Kasumi-1 (cell line): ENCODE data around the gene NEUROD6.

ENCODE experiments used
- DNase-seq, 2 experiments: peaks; one replicate each; lab custom pipeline; 2025; lab: John Stamatoyannopoulos, UW

NEUROD6 gene

DNA sequence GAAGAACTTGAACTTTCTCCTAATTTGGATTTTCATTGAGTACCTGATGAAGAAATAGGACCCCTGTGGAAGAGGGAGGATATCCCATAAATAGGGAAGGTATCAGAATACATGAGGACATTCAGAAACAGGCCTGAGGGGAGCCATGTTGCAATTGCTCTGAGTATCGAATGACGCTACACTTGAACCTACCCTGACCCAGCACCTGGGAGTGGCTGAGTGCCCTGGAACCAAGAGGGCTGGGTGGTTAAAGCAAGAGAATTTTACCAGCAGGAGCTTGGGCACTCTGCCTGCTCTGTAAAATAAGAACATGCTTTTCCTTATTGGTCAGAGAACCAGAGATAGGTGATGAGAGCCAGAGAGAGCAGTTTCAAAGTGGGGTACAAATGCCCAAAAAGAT is 7.2 kb downstream of the NEUROD6 start:
- no peak for DNase-seq

DNA sequence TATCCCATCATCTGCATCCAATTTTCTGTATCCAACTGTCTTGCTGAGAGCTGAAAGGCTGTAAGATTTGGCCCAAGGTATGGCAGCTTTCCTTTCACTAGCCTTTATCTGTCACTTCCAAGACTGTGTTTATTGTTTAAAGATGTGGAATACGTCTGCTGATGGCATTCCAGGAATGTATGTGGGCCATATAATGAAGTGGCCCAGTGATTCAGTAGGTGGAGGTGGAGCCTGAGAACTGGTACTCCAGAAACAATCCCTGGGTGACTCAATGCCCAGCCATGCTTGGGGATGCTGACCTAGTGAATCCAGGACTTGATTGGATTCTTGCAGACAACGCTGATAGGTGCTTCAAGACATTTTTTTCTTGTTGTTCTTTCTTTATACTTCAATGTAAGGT is 13.5 kb downstream of the NEUROD6 start:
- no peak for DNase-seq

DNA sequence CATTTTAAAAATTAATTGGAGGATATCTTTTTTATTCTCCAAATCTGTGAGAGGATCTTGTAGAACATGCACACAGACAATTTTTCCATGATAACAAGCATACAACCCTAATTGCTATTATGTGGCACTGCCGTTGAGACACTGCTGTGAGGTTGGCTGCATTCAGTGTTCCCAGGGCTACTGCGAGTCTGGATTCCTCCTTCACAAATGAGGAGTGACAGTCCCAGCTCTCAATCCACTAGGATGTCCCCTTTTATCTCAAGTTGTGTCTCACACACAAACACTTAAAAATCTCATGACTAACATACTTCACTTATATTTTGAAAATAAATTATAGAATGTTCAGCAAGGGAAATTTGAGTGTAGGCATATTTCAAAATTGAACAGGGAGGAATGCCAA is 14.1 kb downstream of the NEUROD6 start:
- no peak for DNase-seq

DNA sequence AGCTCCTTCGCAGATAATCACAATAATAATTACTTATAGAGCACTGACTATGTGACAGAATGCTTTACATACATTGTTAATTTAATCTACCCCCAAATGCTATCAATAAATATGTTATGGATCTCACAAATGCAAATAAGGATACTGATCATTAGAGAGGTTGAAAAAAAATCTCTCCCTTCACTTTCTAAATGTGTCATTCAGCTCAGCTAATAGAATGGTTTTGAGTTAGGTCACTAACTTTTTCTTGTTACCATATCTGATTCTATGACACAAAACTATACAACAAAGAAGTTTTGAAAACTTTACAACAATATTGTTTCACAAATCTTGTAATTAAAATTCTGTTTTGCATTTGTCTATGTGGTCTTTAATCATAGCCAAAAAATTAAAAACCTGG is 17.4 kb downstream of the NEUROD6 start:
- DNase-seq: no peak

DNA sequence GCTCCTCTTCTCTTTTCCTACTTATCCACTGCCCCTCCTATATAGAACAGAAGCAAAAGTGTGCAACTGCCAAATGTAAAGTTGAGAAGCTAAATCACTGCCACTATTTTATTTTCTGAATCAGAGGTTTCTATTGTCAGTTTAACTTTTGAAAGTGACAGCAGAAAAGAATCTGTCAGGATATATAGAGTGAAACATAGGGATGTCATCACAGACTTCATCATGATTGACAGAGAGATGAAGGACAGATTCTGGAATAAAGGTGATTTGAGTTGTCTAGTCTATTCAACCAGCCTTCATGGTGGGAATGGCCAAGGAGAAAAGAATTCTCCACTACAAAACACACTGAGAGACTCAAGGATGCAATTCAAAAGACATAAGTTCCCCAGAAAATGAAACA is 19.9 kb downstream of the NEUROD6 start:
- DNase-seq: no peak

DNA sequence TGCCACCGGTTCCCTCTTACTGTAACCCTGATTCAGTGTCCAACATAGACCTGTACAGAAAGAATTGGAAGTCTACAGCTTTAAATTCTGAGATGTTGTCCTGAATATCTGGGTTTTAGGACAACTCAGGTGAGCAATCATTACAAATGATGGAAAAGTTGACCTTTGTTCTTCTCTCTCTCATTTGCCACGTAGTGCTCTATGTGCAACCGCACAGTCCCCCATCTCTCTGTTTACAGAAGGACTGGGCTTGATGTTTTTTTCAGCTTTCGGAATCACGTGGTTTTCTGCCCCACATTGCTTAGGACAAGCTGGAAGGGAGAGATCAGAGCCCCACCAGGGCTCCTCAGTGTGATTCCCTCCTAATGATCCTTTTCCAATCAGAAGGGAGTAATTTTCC is 22.2 kb downstream of the NEUROD6 start:
- DNase-seq: no peak

DNA sequence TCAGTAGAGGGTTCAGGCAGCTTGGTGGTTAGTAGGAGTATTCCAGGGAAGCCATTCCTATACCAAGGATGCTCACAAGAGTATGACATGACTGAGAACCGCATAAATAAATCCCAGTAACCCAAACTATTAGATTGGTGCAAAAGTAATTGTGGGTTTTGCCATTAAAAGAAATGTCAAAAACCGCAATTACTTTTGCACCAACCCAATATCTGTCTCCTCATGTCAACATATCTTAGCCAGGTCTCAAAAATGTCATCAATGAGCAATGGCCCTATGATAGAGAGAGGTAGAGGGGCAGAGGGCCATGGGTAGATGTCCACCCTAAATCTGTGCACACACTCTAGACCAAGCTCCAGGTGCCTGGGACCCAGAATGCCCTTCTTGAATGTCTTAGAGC is 23.6 kb downstream of the NEUROD6 start:
- DNase-seq: no peak

DNA sequence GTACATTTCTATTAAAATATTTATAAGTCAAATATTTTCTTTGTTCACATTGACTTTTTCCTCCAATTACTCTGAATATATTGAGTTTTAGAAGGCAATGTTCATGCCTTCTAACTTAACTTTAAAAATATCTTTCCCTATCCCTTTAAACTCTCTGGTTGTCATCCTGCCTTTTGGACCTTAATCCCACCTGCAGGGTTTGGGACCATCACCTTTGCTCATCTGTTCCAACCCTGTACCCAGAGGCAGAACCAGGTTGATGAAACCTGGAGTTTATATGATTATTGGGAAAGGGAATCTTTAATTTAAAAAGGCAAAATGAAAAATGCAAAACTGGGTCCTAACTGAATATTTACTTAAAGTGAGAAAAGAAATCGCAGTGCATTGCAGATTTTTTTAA is 24.8 kb downstream of the NEUROD6 start:
- DNase-seq: no peak

DNA sequence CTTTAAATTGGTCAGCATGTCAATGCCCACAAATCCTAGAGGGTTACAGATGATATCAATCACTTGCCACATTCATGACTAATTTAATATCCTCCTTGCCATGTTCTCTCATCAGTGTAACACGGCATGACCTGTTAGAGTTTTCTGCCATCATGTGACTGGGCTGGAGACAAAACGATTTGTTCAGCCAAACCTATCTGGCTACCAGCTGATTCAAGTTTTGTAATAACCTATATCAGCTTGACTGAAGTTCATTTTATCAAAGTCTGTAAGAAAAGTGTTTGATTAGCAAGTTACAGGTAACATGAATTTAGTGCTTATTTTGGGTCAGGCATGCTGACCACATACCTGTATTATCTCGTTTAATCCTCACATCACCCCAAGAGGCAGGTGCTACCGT is 25.7 kb downstream of the NEUROD6 start:
- DNase-seq: no peak

DNA sequence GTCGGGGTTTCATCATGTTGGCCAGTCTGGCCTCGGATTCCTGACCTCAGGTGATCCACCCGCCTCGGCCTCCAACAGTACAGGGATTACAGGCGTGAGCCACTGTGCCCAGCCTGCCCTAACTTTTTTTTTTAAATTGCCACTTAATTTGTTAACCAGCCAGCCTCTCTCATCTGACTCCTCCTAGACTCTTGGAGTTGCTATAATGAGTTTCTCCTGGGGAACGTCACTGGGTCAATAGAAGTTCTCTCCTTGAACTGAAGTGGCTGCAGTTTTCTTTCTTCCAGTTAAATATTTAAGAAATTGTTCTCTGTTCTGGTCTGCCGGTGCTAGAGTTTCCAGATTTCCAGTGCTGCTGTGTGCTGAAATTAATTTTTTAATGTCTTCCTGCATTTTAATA is 27.6 kb downstream of the NEUROD6 start:
- no peak for DNase-seq

DNA sequence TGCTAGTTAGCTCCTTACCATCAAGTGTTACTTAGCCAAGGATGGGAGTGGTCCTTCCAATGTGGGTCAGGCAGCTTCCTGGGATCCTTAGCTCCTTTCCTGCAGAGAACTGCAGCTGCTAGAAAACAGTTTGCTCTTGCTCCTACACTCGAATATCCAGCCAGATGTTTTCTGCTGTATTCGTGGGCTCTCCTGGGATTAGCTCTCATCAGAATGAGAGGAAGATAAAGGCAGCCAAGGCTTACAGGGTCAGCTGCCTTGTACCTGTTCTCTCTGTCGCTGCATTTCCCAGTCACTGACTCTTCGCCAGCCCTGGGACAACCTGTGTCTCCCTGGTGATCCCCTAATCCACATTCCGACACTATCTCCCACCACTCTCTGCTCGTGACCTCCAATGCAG is 29.0 kb downstream of the NEUROD6 start:
- DNase-seq: no peak

DNA sequence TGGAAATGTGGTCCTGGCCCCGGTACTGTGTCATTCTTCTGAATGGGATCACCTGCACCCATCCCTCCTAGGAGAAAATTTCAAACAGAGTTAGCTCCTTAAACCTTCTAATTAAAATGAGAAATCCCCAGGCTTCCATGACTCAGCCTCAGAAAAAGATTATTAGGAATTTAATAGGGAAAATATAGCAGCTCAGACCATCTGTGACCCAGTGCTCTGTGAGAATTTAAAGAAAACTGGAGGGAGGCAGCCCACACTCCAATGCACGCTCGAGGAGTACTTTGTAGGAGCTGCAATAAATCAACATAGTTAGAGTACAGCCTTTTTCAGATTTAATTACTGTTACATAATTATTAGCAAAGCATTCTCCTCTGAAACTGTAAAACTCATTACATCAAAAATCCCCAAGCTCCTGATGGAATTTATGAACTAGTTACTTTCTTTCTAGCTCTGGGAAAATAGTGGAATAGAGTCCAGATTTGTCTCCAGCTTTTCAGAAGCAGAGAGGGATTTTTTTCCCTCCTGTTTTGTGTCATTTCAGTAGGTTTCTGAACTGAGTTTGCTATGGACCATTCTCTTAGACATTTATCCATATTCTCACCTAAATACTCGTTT is 30.1 kb downstream of the NEUROD6 start:
- DNase-seq: no peak

DNA sequence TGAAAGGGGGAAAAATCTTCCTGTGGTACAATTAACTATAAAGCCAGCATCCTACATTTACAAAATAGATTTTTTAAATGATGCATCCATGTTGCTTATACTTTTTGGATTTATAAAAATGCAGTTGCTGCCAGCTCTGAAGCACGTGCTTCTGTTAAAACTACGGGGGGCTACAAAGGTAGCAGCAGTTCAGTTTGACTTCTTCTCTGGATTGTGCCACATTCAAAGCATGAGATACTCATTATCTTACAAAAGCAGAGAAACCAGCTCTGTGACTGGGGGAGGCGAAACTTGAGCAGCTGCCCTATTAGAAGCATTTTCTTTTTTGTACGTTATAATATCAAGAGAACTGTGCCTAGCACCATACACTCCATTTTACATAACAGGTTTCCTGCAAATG is 31.1 kb downstream of the NEUROD6 start:
- DNase-seq: no peak

DNA sequence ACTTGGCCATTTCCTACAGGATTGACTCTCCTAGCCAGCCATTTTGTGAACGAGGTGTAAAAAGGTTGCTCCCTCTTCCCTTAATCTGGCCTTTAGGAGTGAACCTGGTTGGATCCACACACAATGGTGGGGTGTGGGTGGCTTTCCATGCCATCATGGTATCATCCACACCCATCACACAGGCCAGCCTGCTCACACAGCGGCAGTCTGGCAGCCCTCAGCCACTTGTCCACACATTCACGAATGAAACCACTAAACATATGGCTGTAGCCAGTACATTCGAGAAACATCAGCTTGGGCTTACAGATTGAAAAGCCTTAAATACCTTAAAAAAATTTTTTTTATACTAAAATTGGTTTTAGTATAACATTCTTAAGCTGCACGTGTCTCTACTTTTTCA is 31.9 kb downstream of the NEUROD6 start:
- no peak for DNase-seq

DNA sequence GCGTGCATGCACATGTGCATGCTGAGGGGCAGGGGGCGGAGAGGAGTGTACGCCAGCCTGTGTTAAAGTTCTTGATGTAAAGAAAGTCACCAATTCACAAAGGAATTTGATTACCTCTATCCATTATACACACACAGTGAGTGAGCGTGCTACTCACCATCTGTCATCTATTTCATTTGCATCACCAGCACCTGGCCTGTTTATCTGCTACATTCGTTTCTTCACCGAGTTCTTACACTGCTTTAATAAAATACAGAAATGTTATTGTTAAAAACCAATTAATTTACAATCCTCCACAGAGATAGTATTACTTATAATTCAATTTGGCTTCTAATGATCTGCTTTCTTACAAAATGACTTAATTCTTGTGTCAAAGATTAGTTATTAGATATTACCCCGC is 32.6 kb downstream of the NEUROD6 start:
- no peak for DNase-seq

DNA sequence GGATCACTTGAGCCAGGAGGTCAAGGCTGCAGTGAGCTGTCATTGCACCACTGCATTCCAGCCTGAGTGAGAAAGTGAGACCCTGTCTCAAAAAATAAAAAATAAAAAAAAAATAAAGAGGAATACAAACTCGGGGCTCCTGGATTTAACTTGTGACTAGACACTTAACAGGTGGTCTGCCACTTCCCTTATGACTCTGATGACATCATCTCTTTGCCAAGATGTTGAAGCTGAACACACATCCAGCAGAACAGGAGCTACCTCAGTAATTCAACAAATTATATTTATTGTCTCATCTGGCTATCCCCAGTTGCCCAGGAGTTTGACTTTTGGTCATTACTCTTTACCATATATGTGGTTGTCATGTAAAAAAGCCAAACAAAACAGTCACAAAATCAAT is 35.3 kb downstream of the NEUROD6 start:
- DNase-seq: no peak

DNA sequence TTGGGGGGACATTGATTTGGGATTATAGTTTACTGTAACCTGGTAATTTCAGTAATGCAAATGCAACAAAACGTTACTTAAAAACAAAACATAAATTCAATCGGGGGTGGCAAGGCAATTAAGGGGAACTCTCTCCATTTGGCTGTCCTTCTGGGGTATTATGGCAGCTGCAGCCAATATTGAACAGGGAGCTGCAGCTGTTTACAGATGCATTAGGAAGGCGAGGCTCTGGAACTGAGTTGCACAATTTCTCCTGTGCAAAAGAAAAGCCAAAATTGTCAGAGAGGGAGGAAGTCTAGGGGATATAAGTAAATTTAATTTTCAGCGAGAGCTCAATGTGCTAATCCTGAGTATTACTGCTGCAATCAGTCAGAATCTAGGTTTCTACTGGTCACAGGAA is 36.1 kb downstream of the NEUROD6 start:
- DNase-seq: no peak

DNA sequence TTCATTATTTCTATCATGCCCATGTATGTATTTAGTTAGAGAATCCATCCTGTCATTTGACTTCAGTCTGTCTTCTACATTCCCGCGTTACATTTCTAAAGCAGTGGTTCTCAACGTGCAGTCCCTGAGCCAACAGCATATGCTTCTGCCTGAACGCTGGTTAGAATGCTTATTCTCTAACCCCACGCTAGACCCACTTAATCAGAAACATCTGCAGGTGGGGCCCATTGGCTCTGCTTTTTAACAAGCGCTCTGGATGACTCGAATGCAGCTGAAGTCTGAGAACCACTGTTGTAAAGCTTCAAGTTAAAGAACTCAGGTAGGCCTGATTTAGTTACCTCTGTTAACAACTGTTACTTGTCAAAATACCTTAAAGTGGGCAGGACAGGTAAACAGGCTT is 38.2 kb downstream of the NEUROD6 start:
- no peak for DNase-seq

DNA sequence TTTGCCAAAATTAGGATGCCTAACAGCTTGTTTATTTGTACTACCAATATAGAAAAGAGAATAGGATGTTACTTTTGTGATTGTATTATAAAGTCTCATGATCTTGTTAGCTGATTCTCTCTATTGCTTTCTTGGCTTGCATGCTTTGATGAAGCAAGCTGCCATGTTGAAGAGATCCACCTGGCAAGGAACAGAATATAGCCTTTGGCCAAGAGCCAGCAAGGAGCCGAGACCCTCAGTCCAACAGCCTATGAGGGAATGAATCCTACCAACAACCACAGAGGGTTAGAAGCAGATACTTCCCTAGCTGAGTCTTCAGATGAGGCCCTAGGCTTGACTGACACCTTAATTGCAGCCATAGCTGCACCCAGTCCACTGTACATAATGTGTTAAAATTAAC is 41.2 kb downstream of the NEUROD6 start:
- DNase-seq: no peak

DNA sequence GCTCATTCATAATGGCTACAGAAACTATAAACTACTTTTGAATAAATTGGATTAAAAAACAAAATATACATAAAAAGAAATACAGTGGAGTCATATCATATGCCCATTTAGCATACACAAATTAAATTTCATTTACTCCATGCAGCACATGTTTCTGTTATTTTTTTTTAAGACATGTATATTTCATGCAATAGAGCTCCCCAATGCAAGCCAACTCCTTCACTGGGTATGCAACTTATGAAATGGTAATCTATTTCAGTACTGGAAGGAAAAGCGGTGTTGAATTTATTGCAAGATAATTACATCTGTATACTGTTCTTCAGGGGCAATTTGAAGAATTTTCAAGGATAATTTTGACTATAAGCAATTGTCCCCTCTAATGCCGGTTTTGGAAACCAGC is 49.9 kb downstream of the NEUROD6 start:
- no peak for DNase-seq
